OCI-M1 (cell line): ENCODE measurements around the gene ZNF525.
"Not testable (repeated sequence)": the region's sequence is repeated elsewhere in the genome, so short reads cannot be mapped to it uniquely, and the experiment has no call there.

Source experiments
- DNase-seq: peaks from one replicate; lab custom pipeline; 2025; lab: John Stamatoyannopoulos, UW

ZNF525 gene

GRCh38 chr19:53365134-53365898, at the start of gene ZNF525:
Gene ZNF525 (plus strand): TSS chr19:53365705. CDS start chr19:53372282, 6,577 bp downstream.
- DNase-seq, result peak; percentile 96

GRCh38 chr19:53328967-53329366, 36.5 kb upstream of the ZNF525 start:
- no peak for DNase-seq

- no peak for DNase-seq
Observed at GRCh38 chr19:53332484-53332883, 33.0 kb upstream of the ZNF525 start.

GRCh38 chr19:53333066-53333462, 32.4 kb upstream of the ZNF525 start:
- DNase-seq, result peak; percentile 83

GRCh38 chr19:53333463-53334449, 31.7 kb upstream of the ZNF525 start, which contains the start of gene ZNF845:
Gene ZNF845 (plus strand): TSS chr19:53333749. CDS start chr19:53341308, 7,559 bp downstream.
- peak; percentile 97 for DNase-seq

GRCh38 chr19:53344403-53344802, 21.1 kb upstream of the ZNF525 start:
- not testable (repeated sequence) for DNase-seq

GRCh38 chr19:53355739-53356138, 9.8 kb upstream of the ZNF525 start:
- DNase-seq, result no peak

- no peak for DNase-seq
Observed at GRCh38 chr19:53357821-53358581, 7.5 kb upstream of the ZNF525 start.

- DNase-seq, result not testable (repeated sequence)
Observed at GRCh38 chr19:53360056-53360455, 5.4 kb upstream of the ZNF525 start.

- no peak for DNase-seq
Observed at GRCh38 chr19:53365899-53366493, 491 bp downstream of the ZNF525 start.

GRCh38 chr19:53372196-53372595, 6.7 kb downstream of the ZNF525 start:
- no peak for DNase-seq

GRCh38 chr19:53374288-53374687, 8.8 kb downstream of the ZNF525 start:
- no peak for DNase-seq

- no peak for DNase-seq
Observed at GRCh38 chr19:53374743-53375142, 9.2 kb downstream of the ZNF525 start.

- no peak for DNase-seq
Observed at GRCh38 chr19:53381376-53381775, 15.9 kb downstream of the ZNF525 start.

- DNase-seq, result no peak
Observed at GRCh38 chr19:53388168-53388567, 22.7 kb downstream of the ZNF525 start.

GRCh38 chr19:53388904-53389303, 23.4 kb downstream of the ZNF525 start:
- DNase-seq, result no peak

- DNase-seq, result no peak
Observed at GRCh38 chr19:53389571-53389970, 24.1 kb downstream of the ZNF525 start.

GRCh38 chr19:53389978-53390377, 24.5 kb downstream of the ZNF525 start:
- DNase-seq, result no peak

GRCh38 chr19:53394522-53394973, 29.0 kb downstream of the ZNF525 start:
- DNase-seq, result no peak

GRCh38 chr19:53394974-53395839, 29.7 kb downstream of the ZNF525 start, which contains the start of gene ZNF765:
Gene ZNF765 (plus strand): TSS chr19:53395149. CDS start chr19:53398016, 2,867 bp downstream.
- DNase-seq, result peak; percentile 96
